ENCODE results near the gene MCC.

The MCC gene

GRCh38 chr5:113031104-113031503 is 457.1 kb downstream of the MCC start:
- H3K36me3 ChIP-seq (ENCODE audit: control insufficient read depth, insufficient read depth, low read length), result peaks cover 2% of the 10 kb centered on the region; the same call in 1 of the 2 replicates
- TF ChIP-seq CTCF (IDR thresholded peaks at IDR 0.05; ENCODE audit: insufficient read depth, low read length, poor library complexity, severe bottlenecking), result no peak
- no peaks in the 10 kb centered on the region for H3K27me3 ChIP-seq (replicated peaks; ENCODE audit: control insufficient read depth, insufficient read depth, low read length)
- no peak for DNase-seq (ENCODE audit: extremely low read depth, insufficient read length)
- H3K4me3 ChIP-seq (replicated peaks; ENCODE audit: low read depth, low read length), result no peak overlapping the region

GRCh38 chr5:113029614-113030013 is 458.6 kb downstream of the MCC start:
- H3K4me3 ChIP-seq (replicated peaks; ENCODE audit: low read depth, low read length), result no peak overlapping the region
- no peaks in the 10 kb centered on the region for H3K27me3 ChIP-seq (replicated peaks; ENCODE audit: control insufficient read depth, insufficient read depth, low read length)
- no peak for TF ChIP-seq CTCF (IDR thresholded peaks at IDR 0.05; ENCODE audit: insufficient read depth, low read length, poor library complexity, severe bottlenecking)
- H3K36me3 ChIP-seq (ENCODE audit: control insufficient read depth, insufficient read depth, low read length), result peaks cover 2% of the 10 kb centered on the region
- no peak for DNase-seq (ENCODE audit: extremely low read depth, insufficient read length)

GRCh38 chr5:113027431-113027830 is 460.8 kb downstream of the MCC start:
- TF ChIP-seq CTCF (IDR thresholded peaks at IDR 0.05; ENCODE audit: insufficient read depth, low read length, poor library complexity, severe bottlenecking), result no peak

GRCh38 chr5:113027015-113027414 is 461.2 kb downstream of the MCC start:
- DNase-seq (ENCODE audit: extremely low read depth, insufficient read length), result no peak
- no peak overlapping the region for H3K4me3 ChIP-seq (replicated peaks; ENCODE audit: low read depth, low read length)
- no peak for TF ChIP-seq CTCF (IDR thresholded peaks at IDR 0.05; ENCODE audit: insufficient read depth, low read length, poor library complexity, severe bottlenecking)
- peaks cover 2% of the 10 kb centered on the region for H3K36me3 ChIP-seq (ENCODE audit: control insufficient read depth, insufficient read depth, low read length)
- no peaks in the 10 kb centered on the region for H3K27me3 ChIP-seq (replicated peaks; ENCODE audit: control insufficient read depth, insufficient read depth, low read length)

More at GRCh38 chr5:113027431-113027830, 460.8 kb downstream of the MCC start:
- H3K27me3 ChIP-seq (replicated peaks; ENCODE audit: control insufficient read depth, insufficient read depth, low read length), result no peaks in the 10 kb centered on the region
- no peak overlapping the region for H3K4me3 ChIP-seq (replicated peaks; ENCODE audit: low read depth, low read length)
- peaks cover 2% of the 10 kb centered on the region for H3K36me3 ChIP-seq (ENCODE audit: control insufficient read depth, insufficient read depth, low read length)
- no peak for DNase-seq (ENCODE audit: extremely low read depth, insufficient read length)

GRCh38 chr5:113026211-113026610 is 462.0 kb downstream of the MCC start:
- Histone ChIP-seq H3K27me3 (replicated peaks; ENCODE audit: control insufficient read depth, insufficient read depth, low read length) (no peaks in the 10 kb centered on the region), H3K4me3 (replicated peaks; ENCODE audit: low read depth, low read length) (no peak overlapping the region), H3K36me3 (ENCODE audit: control insufficient read depth, insufficient read depth, low read length) (peaks cover 2% of the 10 kb centered on the region)
- DNase-seq (ENCODE audit: extremely low read depth, insufficient read length), result no peak
- TF ChIP-seq CTCF (IDR thresholded peaks at IDR 0.05; ENCODE audit: insufficient read depth, low read length, poor library complexity, severe bottlenecking), result no peak

- peaks cover 2% of the 10 kb centered on the region for H3K36me3 ChIP-seq (ENCODE audit: control insufficient read depth, insufficient read depth, low read length)
- no peak for TF ChIP-seq CTCF (IDR thresholded peaks at IDR 0.05; ENCODE audit: insufficient read depth, low read length, poor library complexity, severe bottlenecking)
Measured at GRCh38 chr5:113025596-113025995, 462.7 kb downstream of the MCC start.

More at GRCh38 chr5:113025596-113025995, 462.7 kb downstream of the MCC start:
- no peak for DNase-seq (ENCODE audit: extremely low read depth, insufficient read length)
- no peaks in the 10 kb centered on the region for H3K27me3 ChIP-seq (replicated peaks; ENCODE audit: control insufficient read depth, insufficient read depth, low read length)
- no peak overlapping the region for H3K4me3 ChIP-seq (replicated peaks; ENCODE audit: low read depth, low read length)

Measured in GM06990 (cell line).